ENCODE results near the gene TUBG1. TPM values are rescaled to one million over a fixed set of nuclear protein-coding genes. Genes with fewer than 3 reads are reported as not detected.

The TUBG1 gene
- total and polyA plus RNA-seq, 9 of the 15 experiments (the other 6 are each of a cell fraction or from before 2014, with no cell fraction given): 33.1 to 147 (median 66.0) TPM

DNA sequence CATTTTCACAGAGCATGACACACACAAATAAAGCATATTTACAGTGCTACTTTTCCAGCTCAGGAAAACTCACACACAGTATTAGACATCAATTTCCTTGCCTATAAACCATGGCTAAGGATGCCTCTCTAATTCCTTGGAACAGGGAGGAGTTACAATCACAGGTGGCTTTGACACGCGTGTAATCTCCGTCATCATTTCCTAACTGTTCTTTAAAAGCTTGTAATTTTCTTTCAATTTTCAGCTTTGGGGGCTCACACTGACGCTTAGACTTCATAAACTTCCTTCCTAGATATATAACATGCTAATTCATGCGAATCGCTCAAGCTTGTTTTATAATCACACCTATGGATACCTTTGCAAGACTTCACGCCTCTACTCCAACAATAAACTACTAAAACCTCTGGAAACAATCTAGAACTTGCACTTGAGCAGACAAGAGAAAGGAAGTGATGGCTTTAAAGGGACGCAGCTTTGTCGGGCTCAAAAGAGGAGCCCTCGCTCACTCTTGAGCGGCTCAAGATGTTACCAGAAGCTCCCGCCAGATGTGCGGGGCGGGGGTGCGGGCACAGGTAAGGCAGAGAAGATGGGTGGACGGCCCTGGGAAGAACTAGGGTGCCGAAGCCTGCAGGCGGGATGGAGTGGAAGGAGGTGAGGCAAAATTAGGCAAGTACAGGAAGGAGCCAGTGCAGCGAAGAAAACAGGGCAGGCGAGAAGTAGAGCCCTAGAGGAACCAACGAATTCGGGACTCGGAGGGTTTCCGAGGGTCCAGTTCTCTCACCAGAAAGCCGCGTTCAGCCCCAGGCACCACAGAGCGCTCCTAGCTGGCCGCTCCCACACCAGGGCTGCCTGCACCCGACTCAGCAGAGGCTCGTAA lies 940 bp upstream of the TUBG1 start (continued):
- TF ChIP-seq, protein P1, sequence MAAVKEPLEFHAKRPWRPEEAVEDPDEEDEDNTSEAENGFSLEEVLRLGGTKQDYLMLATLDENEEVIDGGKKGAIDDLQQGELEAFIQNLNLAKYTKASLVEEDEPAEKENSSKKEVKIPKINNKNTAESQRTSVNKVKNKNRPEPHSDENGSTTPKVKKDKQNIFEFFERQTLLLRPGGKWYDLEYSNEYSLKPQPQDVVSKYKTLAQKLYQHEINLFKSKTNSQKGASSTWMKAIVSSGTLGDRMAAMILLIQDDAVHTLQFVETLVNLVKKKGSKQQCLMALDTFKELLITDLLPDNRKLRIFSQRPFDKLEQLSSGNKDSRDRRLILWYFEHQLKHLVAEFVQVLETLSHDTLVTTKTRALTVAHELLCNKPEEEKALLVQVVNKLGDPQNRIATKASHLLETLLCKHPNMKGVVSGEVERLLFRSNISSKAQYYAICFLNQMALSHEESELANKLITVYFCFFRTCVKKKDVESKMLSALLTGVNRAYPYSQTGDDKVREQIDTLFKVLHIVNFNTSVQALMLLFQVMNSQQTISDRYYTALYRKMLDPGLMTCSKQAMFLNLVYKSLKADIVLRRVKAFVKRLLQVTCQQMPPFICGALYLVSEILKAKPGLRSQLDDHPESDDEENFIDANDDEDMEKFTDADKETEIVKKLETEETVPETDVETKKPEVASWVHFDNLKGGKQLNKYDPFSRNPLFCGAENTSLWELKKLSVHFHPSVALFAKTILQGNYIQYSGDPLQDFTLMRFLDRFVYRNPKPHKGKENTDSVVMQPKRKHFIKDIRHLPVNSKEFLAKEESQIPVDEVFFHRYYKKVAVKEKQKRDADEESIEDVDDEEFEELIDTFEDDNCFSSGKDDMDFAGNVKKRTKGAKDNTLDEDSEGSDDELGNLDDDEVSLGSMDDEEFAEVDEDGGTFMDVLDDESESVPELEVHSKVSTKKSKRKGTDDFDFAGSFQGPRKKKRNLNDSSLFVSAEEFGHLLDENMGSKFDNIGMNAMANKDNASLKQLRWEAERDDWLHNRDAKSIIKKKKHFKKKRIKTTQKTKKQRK (IDR thresholded peaks at IDR 0.05; ENCODE audit: borderline replicate concordance, low read depth, low read length): no peak
- TF ChIP-seq, protein P2, sequence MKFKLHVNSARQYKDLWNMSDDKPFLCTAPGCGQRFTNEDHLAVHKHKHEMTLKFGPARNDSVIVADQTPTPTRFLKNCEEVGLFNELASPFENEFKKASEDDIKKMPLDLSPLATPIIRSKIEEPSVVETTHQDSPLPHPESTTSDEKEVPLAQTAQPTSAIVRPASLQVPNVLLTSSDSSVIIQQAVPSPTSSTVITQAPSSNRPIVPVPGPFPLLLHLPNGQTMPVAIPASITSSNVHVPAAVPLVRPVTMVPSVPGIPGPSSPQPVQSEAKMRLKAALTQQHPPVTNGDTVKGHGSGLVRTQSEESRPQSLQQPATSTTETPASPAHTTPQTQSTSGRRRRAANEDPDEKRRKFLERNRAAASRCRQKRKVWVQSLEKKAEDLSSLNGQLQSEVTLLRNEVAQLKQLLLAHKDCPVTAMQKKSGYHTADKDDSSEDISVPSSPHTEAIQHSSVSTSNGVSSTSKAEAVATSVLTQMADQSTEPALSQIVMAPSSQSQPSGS (CRISPR knock-in tag; IDR thresholded peaks at IDR 0.05): no peak
- no peak for TF ChIP-seq ZNF354B (CRISPR knock-in tag; IDR thresholded peaks at IDR 0.05)
- TF ChIP-seq ILF3 (IDR thresholded peaks at IDR 0.05; ENCODE audit: borderline replicate concordance): no peak
- TF ChIP-seq ELF1 (tag; IDR thresholded peaks at IDR 0.05): 0 out of 2 replicates have a peak, but pooled peaks have one; percentile 14
- TF ChIP-seq BRD4 (IDR thresholded peaks at IDR 0.05): no peak
- peak; percentile 33 for TF ChIP-seq TBP (optimal IDR thresholded peaks at IDR 0.05; ENCODE audit: low read depth, low read length)
- no peak for TF ChIP-seq RFX7 (CRISPR knock-in tag; IDR thresholded peaks at IDR 0.05)
- TF ChIP-seq CSDE1 (IDR thresholded peaks at IDR 0.05): 0 out of 4 replicates have a peak, but pooled peaks of 1 of the 2 experiments have one; percentile 23
- no peak for TF ChIP-seq TAL1 (IDR thresholded peaks at IDR 0.05)
